ENCODE data around the gene FIBP. TPM values are rescaled to one million over a fixed set of nuclear protein-coding genes. Genes with fewer than 3 reads are reported as not detected.
"Not testable (repeated sequence)": the region's sequence is repeated elsewhere in the genome, so short reads cannot be mapped to it uniquely, and the experiment has no call there.

The FIBP gene
- total RNA-seq, 4 donors from 2014 or later = 53.6 to 73.2 (median 63.7) TPM

GRCh38 chr11:65896034-65896999 lies 8.0 kb upstream of the FIBP start:
- Histone ChIP-seq H3K36me3 (no peaks in the 10 kb centered on the region), H3K4me3 (no peak overlapping the region), H3K27ac (no peak overlapping the region), H3K9me3 (no peaks in the 10 kb centered on the region), H3K4me1 (peaks cover 0 to 55% (median 33%) of the 10 kb centered on the region in 4 donors), H3K27me3 (peaks cover 0 to 16% of the 10 kb centered on the region in 2 donors)
- DNase-seq (ENCODE audit: low spot score in 2 of 2) = no peak
- 88 to 90% methylated on average over 10 to 14 of the region's 14 CpGs for WGBS, 2 donors
- TF ChIP-seq POLR2A (IDR thresholded peaks at IDR 0.05) = no peak
- TF ChIP-seq EP300 (IDR thresholded peaks at IDR 0.05) = no peak
- TF ChIP-seq, protein P1, sequence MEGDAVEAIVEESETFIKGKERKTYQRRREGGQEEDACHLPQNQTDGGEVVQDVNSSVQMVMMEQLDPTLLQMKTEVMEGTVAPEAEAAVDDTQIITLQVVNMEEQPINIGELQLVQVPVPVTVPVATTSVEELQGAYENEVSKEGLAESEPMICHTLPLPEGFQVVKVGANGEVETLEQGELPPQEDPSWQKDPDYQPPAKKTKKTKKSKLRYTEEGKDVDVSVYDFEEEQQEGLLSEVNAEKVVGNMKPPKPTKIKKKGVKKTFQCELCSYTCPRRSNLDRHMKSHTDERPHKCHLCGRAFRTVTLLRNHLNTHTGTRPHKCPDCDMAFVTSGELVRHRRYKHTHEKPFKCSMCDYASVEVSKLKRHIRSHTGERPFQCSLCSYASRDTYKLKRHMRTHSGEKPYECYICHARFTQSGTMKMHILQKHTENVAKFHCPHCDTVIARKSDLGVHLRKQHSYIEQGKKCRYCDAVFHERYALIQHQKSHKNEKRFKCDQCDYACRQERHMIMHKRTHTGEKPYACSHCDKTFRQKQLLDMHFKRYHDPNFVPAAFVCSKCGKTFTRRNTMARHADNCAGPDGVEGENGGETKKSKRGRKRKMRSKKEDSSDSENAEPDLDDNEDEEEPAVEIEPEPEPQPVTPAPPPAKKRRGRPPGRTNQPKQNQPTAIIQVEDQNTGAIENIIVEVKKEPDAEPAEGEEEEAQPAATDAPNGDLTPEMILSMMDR (IDR thresholded peaks at IDR 0.05) = no peak

- H3K9me3 ChIP-seq = no peaks in the 10 kb centered on the region
- H3K27me3 ChIP-seq = peaks cover 0 to 14% of the 10 kb centered on the region in 2 donors
- no peak overlapping the region for H3K4me3 ChIP-seq
- peaks cover 0 to 54% (median 35%) of the 10 kb centered on the region in 4 donors for H3K4me1 ChIP-seq
- TF ChIP-seq EP300 (IDR thresholded peaks at IDR 0.05) (no peak), POLR2A (IDR thresholded peaks at IDR 0.05) (no peak)
- TF ChIP-seq, protein P1 (IDR thresholded peaks at IDR 0.05) = no peak
- no peak for DNase-seq (ENCODE audit: low spot score in 2 of 2)
- H3K27ac ChIP-seq = no peak overlapping the region
- 88 to 90% methylated on average over 5 of the region's 5 CpGs for WGBS, 2 donors
- H3K36me3 ChIP-seq = no peaks in the 10 kb centered on the region
Observed at GRCh38 chr11:65895482-65895981, 7.3 kb upstream of the FIBP start.

DNA sequence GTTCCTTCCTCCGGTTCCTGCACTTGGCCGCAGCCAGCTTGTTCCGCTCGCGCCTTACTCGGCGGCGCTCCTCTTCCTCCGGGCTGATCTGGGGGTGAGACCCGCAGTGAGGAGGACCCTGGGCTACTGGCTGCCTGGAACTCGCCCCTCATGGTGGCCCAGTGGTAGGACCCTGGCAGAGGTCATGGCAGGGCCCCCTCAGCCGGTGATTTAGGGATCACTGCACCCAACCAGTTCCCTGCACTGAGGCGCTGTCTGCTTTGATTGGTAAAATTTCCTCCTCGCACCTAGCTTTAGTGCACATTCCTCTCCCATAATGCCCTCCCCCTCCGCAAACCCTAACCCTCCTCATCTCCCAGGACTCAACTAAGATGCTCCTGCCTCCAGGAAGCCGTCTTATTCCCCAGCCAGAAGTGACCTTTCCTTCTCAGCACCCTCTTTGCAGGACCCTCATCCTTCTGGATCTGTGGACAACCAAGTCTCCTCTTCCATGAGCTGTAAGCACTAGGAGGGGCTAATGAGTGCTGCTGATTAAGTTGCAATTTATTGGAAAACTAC lies 5.8 kb upstream of the FIBP start:
- H3K4me1 ChIP-seq = peaks cover 0 to 52% (median 36%) of the 10 kb centered on the region in 4 donors
- DNase-seq (ENCODE audit: low spot score in 2 of 2) = no peak
- H3K27ac ChIP-seq = peak overlapping the region; percentile 16 to 99 (median 87)
- TF ChIP-seq POLR2A (IDR thresholded peaks at IDR 0.05) (no peak), EP300 (IDR thresholded peaks at IDR 0.05) (no peak)
- H3K36me3 ChIP-seq = no peaks in the 10 kb centered on the region
- peak overlapping the region in 2 of 4 donors; percentile 14 to 28 for H3K4me3 ChIP-seq
- peaks cover 0 to 4% of the 10 kb centered on the region in 2 donors for H3K27me3 ChIP-seq
- WGBS, 2 donors = 70 to 91% methylated on average over 14 to 16 of the region's 16 CpGs
- H3K9me3 ChIP-seq = no peaks in the 10 kb centered on the region

DNA sequence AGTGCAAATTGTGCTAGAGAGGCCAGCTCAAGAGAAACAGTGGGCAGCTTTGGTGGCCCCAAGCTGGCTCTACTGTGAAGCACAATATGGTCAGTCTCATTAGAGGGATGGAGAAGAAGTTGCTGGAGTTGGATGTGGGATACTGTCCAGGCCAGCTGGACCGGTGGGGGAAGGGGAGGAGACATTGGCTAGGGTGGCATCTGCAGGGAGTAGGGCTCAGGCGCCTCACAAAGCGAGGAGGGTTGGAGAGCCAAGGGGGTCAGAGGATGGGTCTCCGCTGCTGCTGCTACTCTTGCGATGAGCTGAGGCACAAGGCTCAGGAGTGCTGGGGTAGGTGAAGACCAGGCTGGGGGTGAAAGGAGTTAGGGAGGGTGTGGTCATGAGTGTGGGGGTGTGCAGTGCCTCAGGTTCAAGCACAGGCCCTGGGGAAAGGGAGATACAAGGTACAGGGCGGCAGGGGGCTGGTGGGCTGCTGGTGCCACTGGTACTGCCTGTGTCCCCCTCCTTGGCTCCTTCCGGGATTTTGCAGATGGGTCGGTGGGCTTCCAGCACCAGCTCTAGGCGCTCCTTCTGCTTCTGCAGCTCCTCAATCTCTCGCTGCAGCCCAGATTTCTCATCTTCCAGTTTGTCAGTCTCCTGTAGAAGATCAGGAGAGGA lies 4.5 kb upstream of the FIBP start:
- H3K36me3 ChIP-seq = no peaks in the 10 kb centered on the region
- WGBS, 2 donors = 75 to 84% methylated on average over 10 of the region's 10 CpGs
- H3K4me3 ChIP-seq = no peak overlapping the region

DNA sequence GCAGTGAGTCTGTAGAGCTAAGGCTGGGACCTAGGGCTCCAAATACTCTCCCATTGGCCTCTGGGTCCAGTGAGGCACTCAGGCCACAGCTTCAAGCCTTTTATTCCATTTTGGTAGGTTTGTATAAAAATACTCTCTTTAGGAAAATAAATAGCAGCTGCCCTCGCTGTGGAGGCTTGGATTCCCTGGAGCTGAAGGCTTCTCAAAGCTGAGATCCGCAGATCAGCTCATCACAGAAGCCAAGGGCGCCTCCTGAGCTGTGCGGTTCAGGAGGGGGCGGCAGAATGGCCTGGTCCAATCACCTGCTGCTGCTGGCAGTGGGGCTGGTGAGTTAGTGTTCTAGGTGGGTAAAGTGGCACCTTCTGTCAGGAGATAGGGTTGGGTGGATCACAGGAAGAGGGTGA lies 3.9 kb upstream of the FIBP start:
- peak overlapping the region in 3 of 4 donors; percentile 92 to 99 (median 98) for H3K27ac ChIP-seq
- not testable (repeated sequence) for H3K36me3 ChIP-seq; H3K9me3 ChIP-seq; H3K27me3 ChIP-seq; DNase-seq (ENCODE audit: low spot score in 2 of 2)
- 58 to 61% methylated on average over 5 of the region's 5 CpGs for WGBS, 2 donors
- peak overlapping the region in 2 of 4 donors; percentile 80 to 93 for H3K4me3 ChIP-seq
- peaks cover 0 to 63% (median 44%) of the 10 kb centered on the region in 4 donors for H3K4me1 ChIP-seq

More for the DNA sequence above, 4.5 kb upstream of the FIBP start:
- H3K27me3 ChIP-seq = no peaks in the 10 kb centered on the region
- H3K9me3 ChIP-seq = no peaks in the 10 kb centered on the region
- TF ChIP-seq, protein P1 (IDR thresholded peaks at IDR 0.05) = no peak
- DNase-seq (ENCODE audit: low spot score in 2 of 2) = no peak
- H3K27ac ChIP-seq = peak overlapping the region in 3 of 4 donors; percentile 92 to 99 (median 98)
- peaks cover 0 to 56% (median 38%) of the 10 kb centered on the region in 4 donors for H3K4me1 ChIP-seq
